GM23248 (cell line): ENCODE results near the gene KCNN3.

Source experiments
- EZH2 ChIP-seq: fragments of 200-600 bp; sonication (generic); IDR thresholded peaks from 2 replicates; pipeline ENCODE4 v1.6.1; 2018; ENCODE audit warnings: antibody characterized with exemption, mild to moderate bottlenecking; ENCODE audit not compliant: insufficient read depth, poor library complexity, severe bottlenecking
- EZH2phosphoT487 ChIP-seq: fragments of 200-600 bp; sonication (generic); IDR thresholded peaks from 2 replicates; pipeline ENCODE4 v1.6.1; 2018; ENCODE audit warnings: antibody characterized with exemption, moderate library complexity, mild to moderate bottlenecking, low read depth; ENCODE audit not compliant: insufficient read depth

DNA sequence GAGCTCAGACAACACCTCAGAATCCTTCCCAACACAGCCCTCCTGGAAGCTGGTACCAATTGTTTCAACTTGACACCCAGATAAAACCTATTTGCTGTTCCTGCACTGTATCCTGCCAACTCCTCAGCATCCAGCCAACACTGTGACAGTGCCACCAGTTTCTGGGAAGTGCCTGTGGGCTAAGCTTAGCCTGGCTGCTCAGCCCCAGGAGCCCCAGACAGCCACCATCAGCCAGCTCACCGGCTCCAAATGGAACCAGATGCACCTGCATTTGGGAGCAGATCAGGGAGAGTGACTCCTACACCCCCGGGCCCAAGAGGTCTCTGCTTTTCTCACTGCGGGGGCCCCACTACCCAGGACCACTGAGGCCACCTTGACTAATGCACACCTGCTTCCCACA lies 24.9 kb downstream of the KCNN3 start:
- TF ChIP-seq EZH2 (no peak), EZH2phosphoT487 (no peak)
